Germinal center (tissue), 1 donor: ENCODE results near the gene NEDD4L.
"Not testable (repeated sequence)": the region's sequence is repeated elsewhere in the genome, so short reads cannot be mapped to it uniquely, and the experiment has no call there.

Experiments used
- DNase-seq: peaks from one replicate; pipeline ENCODE4 v3.0.0; 2012; ENCODE audit warnings: mixed read lengths, low spot score

The NEDD4L gene

DNA sequence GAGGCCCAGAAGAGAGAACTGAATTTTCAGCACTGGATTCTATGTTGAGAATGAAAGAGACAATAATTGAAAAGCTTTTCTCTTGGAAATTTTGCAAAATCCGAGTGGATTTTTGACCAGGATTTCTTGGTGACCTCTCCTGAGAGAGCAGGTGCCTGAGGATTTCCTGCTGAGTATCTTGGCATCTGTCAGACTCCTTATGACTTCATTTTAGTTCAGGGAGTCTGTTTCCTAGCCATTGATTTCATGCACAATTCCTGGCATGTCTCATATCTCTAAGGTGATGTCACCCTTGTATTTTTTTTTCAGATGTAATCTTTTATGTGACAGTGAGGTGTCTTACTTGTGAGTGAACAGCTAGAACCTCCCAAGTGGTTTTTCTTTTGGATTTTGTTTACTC is 195.9 kb downstream of the NEDD4L start:
- DNase-seq = no peak

- DNase-seq = no peak
Measured at GRCh38 chr18:58241026-58241679, 197.1 kb downstream of the NEDD4L start.

DNA sequence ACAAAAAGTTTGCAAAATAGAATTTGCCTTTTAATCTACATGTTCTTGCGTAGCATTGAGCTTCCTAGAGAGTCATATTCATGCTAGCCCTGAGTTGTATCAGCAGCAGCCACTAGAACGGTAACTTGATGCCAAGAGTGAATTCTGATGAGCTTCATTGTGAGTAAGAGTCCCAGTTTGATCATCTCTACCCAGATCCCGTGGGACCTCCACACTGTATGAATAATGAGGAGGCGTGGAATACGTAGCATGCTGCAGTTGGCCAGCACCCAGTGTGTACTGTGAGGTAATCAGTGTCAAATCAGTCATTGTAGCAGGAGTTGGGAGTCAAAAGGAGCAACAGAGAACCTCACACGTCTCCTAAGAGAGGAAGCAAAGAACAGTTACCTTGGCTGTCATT is 197.9 kb downstream of the NEDD4L start:
- DNase-seq = no peak

DNA sequence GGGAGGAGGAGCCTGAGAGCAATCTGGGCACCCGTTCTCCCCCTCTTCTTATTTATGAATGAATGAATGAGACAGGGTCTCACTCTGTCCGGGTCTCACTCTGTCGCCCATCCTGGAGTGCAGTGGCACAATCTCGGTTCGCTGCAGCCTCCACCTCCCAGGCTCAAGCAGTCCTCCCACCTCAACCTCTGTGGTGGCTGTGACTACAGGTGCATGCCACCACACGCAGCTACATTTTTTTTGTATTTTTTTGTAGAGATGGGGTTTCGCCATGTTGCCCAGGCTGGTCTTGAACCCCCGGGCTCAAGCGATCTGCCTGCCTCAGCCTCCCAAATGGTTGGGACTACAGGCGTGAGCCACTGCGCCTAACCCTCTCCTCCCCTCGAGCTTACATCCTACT is 198.4 kb downstream of the NEDD4L start:
- no peak for DNase-seq

DNA sequence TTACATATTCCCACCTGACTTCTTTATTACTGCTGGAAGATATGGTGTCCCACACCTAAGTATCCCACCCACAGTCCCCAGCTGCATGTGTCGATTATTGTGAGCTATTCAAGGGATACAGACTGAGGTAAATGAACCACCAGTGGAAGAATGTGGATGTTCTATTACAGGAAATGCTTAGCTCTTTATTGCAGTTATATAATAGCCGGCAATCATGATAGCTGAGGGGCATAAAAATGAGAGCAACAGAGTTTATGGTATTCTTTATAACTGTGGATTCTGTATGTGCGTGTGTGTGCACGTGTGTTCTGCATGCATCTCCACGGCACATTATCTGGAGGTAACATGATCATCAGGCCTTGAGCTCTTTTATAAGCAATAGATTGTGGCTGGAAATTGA is 198.9 kb downstream of the NEDD4L start:
- DNase-seq = no peak

DNA sequence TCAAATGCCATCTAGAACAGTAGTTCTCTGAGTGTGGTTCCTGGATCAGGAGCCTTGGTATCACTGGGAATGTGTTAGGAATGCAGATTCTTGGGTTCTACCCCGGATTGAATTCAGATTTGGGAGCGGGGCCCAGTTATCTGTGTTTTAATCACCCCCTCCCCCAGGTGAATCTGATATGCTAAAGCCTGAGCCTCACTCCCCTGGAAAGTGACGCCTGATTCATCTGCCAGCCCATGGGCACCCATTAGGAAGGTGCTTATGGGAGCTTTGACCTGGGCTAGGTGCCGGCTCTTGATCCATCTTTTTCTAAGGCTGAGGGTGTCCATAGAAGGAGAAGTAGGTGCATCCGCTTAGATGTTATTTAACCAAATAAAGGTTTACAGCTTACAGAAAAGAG is 199.4 kb downstream of the NEDD4L start:
- DNase-seq = no peak

DNA sequence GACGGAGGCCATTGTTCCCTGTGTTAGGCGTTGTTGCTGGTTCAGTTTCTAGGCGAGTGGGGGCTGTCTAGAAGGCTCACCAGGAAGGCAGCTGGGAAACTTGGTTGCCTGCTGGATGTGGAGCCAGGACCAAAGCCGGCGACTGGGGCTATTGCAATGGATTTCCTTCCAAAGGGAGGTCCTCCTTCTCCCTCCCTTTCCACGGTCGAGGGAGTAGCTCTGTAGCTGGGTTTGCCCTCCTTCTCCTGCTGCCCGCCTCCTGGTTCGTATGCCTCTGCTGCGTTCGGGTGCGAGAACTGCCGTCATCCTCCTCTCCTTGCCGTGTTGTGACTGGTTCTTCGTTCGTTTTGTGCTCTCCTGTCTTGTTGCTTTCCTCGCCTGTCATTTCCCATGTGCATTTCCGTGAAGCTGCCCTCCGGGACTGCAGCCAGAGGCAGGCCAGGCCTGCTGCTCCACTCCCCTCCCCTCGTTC is 203.4 kb downstream of the NEDD4L start:
- no peak for DNase-seq

- no peak for DNase-seq
Measured at GRCh38 chr18:58249712-58250111, 205.7 kb downstream of the NEDD4L start.

DNA sequence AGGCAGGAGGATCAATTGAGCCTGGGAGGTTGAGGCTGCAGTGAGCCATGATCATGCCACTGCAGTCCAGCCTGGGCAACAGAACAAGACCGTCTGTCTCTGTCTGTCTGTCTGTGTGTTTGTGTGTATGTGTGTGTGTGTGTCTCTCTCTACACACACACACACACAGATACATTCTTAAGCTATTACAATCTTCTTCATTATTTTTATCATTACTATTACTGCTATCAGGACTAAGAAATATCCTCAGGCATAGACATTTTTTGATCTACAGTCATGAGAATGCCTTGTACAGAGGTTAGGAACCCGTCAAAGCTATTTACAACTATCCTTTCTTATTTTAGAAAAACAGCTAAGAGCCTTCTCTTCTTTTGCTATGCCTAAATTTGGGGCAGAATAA is 207.4 kb downstream of the NEDD4L start:
- DNase-seq = no peak

GRCh38 chr18:58252166-58252565 is 208.1 kb downstream of the NEDD4L start:
- no peak for DNase-seq

DNA sequence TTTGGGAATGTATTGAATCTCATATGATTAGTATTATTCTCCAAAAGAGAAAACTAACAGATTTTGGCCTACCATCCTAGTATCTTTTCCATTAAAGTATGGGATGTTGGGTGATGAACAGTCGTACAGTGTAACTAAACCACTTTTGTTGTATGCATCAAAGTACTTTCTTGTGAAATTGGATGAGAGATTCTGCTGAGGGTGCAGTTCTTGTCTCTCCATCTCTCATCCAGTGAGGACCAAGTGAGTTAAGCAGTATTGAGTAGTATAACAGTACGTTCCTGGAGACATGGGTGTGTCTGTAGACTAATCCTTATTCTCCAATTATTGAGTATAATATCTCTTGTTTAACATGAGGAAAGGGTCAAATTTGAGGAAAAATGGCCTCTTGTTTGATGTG is 209.3 kb downstream of the NEDD4L start:
- no peak for DNase-seq

- no peak for DNase-seq
Measured at GRCh38 chr18:58253871-58254270, 209.8 kb downstream of the NEDD4L start.

- DNase-seq = no peak
Measured at GRCh38 chr18:58254873-58255511, 211.0 kb downstream of the NEDD4L start.

- DNase-seq = no peak
Measured at GRCh38 chr18:58255701-58256311, 211.8 kb downstream of the NEDD4L start.

GRCh38 chr18:58256316-58257080 is 212.5 kb downstream of the NEDD4L start:
- DNase-seq = no peak

DNA sequence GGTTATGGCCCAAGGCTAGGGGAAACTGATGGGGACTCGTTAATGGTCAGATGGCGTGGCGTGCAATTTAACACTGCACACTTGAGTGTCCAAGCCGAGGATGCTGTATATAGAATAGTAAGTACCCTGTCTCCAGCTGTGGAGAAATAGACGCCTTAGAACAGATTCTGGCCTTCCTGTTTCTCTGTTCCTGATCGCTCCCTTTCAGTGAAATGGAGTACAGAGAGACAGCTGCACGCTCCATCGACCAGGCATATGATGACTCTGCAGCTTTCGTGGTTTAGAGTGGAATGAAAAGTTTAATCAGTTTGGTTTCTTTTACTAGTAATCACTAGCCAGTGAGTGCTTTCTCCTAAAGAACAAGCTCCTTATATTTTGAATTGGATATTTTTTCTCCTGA is 213.4 kb downstream of the NEDD4L start:
- no peak for DNase-seq

DNA sequence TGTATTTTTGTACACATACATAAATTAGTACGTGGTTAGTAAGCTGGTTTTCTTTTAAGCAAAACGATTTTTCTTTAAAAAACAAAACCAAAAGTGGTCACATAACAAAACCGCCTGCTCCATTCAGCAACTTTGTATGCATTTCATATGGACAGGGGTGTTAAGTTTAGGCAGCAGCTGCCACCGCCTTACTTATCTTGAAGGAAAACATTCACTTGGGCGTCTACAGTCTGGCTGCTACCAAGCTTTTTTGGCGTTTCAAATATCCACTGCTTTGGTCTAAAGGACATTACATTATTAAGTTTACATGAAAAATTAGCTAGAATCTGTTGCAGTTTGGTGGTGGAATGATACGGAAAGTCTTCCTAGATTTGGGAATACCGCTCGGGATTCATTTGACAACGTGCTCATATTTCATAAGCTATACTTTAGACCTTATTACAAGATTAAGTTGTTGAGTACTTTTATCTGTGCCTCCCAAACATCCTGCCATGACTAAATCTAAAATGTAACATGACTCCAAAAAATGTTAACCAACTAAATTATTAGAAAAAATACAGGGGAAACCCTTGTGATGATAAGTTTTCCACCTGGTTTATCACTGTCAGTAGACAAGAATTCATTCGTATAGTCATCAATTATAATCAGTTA is 214.8 kb downstream of the NEDD4L start:
- DNase-seq = no peak

- no peak for DNase-seq
Measured at GRCh38 chr18:58263055-58263957, 219.3 kb downstream of the NEDD4L start.

- DNase-seq = no peak
Measured at GRCh38 chr18:58264075-58264474, 220.0 kb downstream of the NEDD4L start.

DNA sequence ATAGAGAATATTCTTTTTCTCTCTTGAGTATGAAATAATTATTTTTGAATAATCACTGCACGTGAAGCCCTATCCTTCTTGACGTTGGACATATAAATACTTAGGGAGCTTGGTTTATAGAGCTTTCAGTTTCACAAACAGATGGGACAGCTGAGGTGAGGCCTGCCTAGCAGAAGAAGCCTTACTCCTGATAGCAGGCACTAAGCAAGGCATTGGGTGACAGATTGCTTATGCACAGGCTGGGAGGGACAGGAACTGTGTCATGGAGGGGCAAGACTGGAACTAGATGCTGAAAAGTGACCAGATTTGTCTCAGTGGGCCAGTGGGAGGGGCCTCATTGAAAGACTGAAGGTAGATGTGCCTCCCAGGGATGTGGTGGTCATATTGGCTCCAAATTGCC is 220.8 kb downstream of the NEDD4L start:
- DNase-seq = no peak

DNA sequence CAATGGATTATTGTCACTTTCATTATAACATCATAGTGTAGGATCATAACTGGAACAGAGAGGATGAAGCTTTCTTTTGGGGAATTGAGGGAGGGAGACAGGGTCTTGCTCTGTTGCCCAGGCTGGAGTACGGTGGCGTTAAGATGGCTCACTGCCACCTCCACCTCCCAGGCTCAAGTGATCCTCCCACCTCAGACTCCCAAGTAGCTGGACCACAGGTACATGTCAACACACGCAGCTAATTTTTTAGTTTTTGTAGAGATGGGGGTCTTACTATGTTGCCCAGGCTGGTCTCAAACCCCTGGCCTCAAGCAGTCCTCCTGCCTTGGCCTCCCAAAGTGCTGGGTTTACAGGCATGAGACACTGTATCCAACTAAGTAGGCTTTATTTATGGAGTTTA is 221.5 kb downstream of the NEDD4L start:
- not testable (repeated sequence) for DNase-seq
